HepG2 (cell line): ENCODE data around the gene TBC1D20. TPM values are rescaled to one million over a fixed set of nuclear protein-coding genes. Genes with fewer than 3 reads are reported as not detected.

Source experiments
- HIC2 ChIP-seq: sonication (generic); formaldehyde crosslinking; IDR thresholded peaks from 2 replicates; pipeline ENCODE4 v1.9.0; 2022; ENCODE audit warnings: low read depth, missing genetic modification reagents
- KAT7 ChIP-seq: IDR thresholded peaks from 2 replicates; pipeline ENCODE4 v1.6.1; 2018; ENCODE audit warnings: borderline replicate concordance, missing compliant biosample characterization
- MLLT10 ChIP-seq: sonication (generic); formaldehyde crosslinking; IDR thresholded peaks from 2 replicates; pipeline ENCODE4 v1.4.0; 2020; ENCODE audit warnings: missing genetic modification reagents
- NFE2L2 ChIP-seq: fragments of 150-350 bp; IDR thresholded peaks from 2 replicates; pipeline ENCODE4 v1.6.1; 2014; ENCODE audit warnings: low read length
- RBM22 ChIP-seq: fragments of 200-400 bp; formaldehyde crosslinking; optimal IDR thresholded peaks from 2 replicates; pipeline ENCODE3; 2017; ENCODE audit warnings: mild to moderate bottlenecking, low read length, moderate library complexity
- STAT6 ChIP-seq: sonication (generic); formaldehyde crosslinking; IDR thresholded peaks from 2 replicates; pipeline ENCODE4 v1.4.0; 2020; ENCODE audit warnings: missing genetic modification reagents, mild to moderate bottlenecking, borderline replicate concordance
- XRCC5 ChIP-seq: fragments of 200-400 bp; formaldehyde crosslinking; optimal IDR thresholded peaks from 2 replicates; pipeline ENCODE3; 2017; ENCODE audit warnings: mild to moderate bottlenecking, low read length
- ZBTB7A ChIP-seq: sonication (generic); formaldehyde crosslinking; IDR thresholded peaks from 2 replicates; pipeline ENCODE4 v1.8.0; 2022; ENCODE audit warnings: mild to moderate bottlenecking, missing genetic modification reagents
- ZIK1 ChIP-seq: sonication (generic); formaldehyde crosslinking; IDR thresholded peaks from 2 replicates; pipeline ENCODE4 v1.5.0; 2020; ENCODE audit warnings: mild to moderate bottlenecking, low read depth, missing genetic modification reagents, borderline replicate concordance
- ZNF230 ChIP-seq: sonication (generic); formaldehyde crosslinking; IDR thresholded peaks from 2 replicates; pipeline ENCODE4 v1.4.0; 2020; ENCODE audit warnings: mild to moderate bottlenecking, missing genetic modification reagents
- ZNF280D ChIP-seq: sonication (generic); formaldehyde crosslinking; IDR thresholded peaks from 2 replicates; pipeline ENCODE4 v1.5.1; 2020; ENCODE audit warnings: mild to moderate bottlenecking, missing genetic modification reagents
- ZNF317 ChIP-seq: sonication (generic); formaldehyde crosslinking; IDR thresholded peaks from 2 replicates; pipeline ENCODE4 v1.5.0; 2020; ENCODE audit warnings: mild to moderate bottlenecking, missing genetic modification reagents
- ZNF557 ChIP-seq: sonication (generic); formaldehyde crosslinking; IDR thresholded peaks from 2 replicates; pipeline ENCODE4 v1.4.0; 2020; ENCODE audit warnings: missing genetic modification reagents
- ZNF577 ChIP-seq: sonication (generic); formaldehyde crosslinking; IDR thresholded peaks from 2 replicates; pipeline ENCODE4 v1.4.0; 2020; ENCODE audit warnings: mild to moderate bottlenecking, low read depth, missing genetic modification reagents, borderline replicate concordance
- ZNF598 ChIP-seq: sonication (generic); formaldehyde crosslinking; IDR thresholded peaks from 2 replicates; pipeline ENCODE4 v1.5.1; 2020; ENCODE audit warnings: mild to moderate bottlenecking, missing genetic modification reagents, borderline replicate concordance
- ZNF605 ChIP-seq: sonication (generic); formaldehyde crosslinking; IDR thresholded peaks from 2 replicates; pipeline ENCODE4 v1.8.0; 2022; ENCODE audit warnings: mild to moderate bottlenecking, missing genetic modification reagents
- polyA plus RNA-seq, 8 experiments: library from polyadenylated mRNA; depleted of rRNA in 3 of 8; stranded (reverse) in 7 of 8; unstranded in 1 of 8; fragments of >200 nt; fragmentation: Illumina TruSeq in 4 of 8; extraction: Trizol in 4 of 8; gene quantifications; 2 replicates each; pipeline versions ENCODE4 v1.2.1 to v1.2.3, GENCODE V29; 2011 to 2016; ENCODE audit warnings: low read depth in 4 of 8, missing spikeins in 1 of 8, mixed read lengths in 1 of 8; ENCODE audit not compliant: insufficient read depth in 1 of 8
- total RNA-seq, 5 experiments: library from RNA; depleted of rRNA; stranded (reverse); fragments of >200 nt; fragmentation: Illumina TruSeq; extraction: Trizol; gene quantifications; 2 replicates each; pipeline ENCODE4 v1.2.3, GENCODE V29; 2016; ENCODE audit warnings: low read depth in 1 of 5
- TF ChIP-seq, protein P1 (sequence below): sonication (generic); formaldehyde crosslinking; IDR thresholded peaks from 2 replicates; pipeline ENCODE4 v1.4.0; 2020; ENCODE audit warnings: missing genetic modification reagents

Gene TBC1D20
- total and polyA plus RNA-seq, 2 of the 13 experiments (the other 11 are each of a cell fraction or from before 2014, with no cell fraction given): 36.6 to 47.1 TPM

GRCh38 chr20:406200-407132 is 55.9 kb downstream of the TBC1D20 start (continued):
- TF ChIP-seq ZNF280D (no peak), RBM22 (no peak), STAT6 (CRISPR knock-in tag) (no peak; the same call in 1 of the 2 replicates), MLLT10 (CRISPR knock-in tag) (no peak), ZNF557 (peak; percentile 48; the same call in 1 of the 2 replicates), ZNF598 (CRISPR knock-in tag) (no peak; the same call in 1 of the 2 replicates), KAT7 (peak; percentile 13; the same call in 1 of the 2 replicates), XRCC5 (no peak), ZNF317 (CRISPR knock-in tag) (no peak), ZNF577 (CRISPR knock-in tag) (0 out of 2 replicates have a peak, but pooled peaks have one; percentile 53), HIC2 (CRISPR knock-in tag) (no peak), ZNF230 (CRISPR knock-in tag) (no peak), ZIK1 (no peak), NFE2L2 (no peak), ZNF605 (no peak), ZBTB7A (CRISPR knock-in tag) (no peak)
- TF ChIP-seq, protein P1, sequence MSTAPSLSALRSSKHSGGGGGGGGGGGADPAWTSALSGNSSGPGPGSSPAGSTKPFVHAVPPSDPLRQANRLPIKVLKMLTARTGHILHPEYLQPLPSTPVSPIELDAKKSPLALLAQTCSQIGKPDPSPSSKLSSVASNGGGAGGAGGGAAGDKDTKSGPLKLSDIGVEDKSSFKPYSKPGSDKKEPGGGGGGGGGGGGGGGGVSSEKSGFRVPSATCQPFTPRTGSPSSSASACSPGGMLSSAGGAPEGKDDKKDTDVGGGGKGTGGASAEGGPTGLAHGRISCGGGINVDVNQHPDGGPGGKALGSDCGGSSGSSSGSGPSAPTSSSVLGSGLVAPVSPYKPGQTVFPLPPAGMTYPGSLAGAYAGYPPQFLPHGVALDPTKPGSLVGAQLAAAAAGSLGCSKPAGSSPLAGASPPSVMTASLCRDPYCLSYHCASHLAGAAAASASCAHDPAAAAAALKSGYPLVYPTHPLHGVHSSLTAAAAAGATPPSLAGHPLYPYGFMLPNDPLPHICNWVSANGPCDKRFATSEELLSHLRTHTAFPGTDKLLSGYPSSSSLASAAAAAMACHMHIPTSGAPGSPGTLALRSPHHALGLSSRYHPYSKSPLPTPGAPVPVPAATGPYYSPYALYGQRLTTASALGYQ (CRISPR knock-in tag): peak; percentile 10; the same call in 1 of the 2 replicates
